Adrenal gland (tissue), 12 donors: ENCODE results near the gene ANKLE1. TPM values are rescaled to one million over a fixed set of nuclear protein-coding genes. Genes with fewer than 3 reads are reported as not detected.

Experiments
- DNase-seq, 7 donors: peaks; one replicate each; pipeline ENCODE4 v3.0.0-alpha.2; 2019 to 2020
- H3K27ac ChIP-seq, 5 donors: fragments of 200-600 bp; sonication (generic) in 4 of 5; 1 replicate in 3 of 5; 2 replicates in 2 of 5; pipeline versions ENCODE4 v1.5.1 to v1.8.0; 2016 to 2020; ENCODE audit warnings: mild to moderate bottlenecking in 1 of 5
- H3K27me3 ChIP-seq: fragments of 200-600 bp; 2 replicates; pipeline ENCODE4 v1.8.0; 2021
- H3K36me3 ChIP-seq, 2 donors: fragments of 200-600 bp; replicated peaks in 1 of 2; 1 replicate in 1 of 2; 2 replicates in 1 of 2; pipeline versions ENCODE4 v1.5.1 to v1.8.0; 2018 to 2022
- H3K4me1 ChIP-seq, 2 donors: fragments of 200-600 bp; replicated peaks in 1 of 2; 1 replicate in 1 of 2; 2 replicates in 1 of 2; pipeline versions ENCODE4 v1.5.1 to v1.8.0; 2018 to 2021
- H3K4me3 ChIP-seq, 4 donors: fragments of 200-600 bp; sonication (generic) in 3 of 4; one replicate each; pipeline ENCODE4 v1.5.1; 2016 to 2018
- H3K9me3 ChIP-seq, 3 donors: fragments of 200-600 bp; sonication (generic) in 1 of 3; replicated peaks in 1 of 3; 1 replicate in 2 of 3; 2 replicates in 1 of 3; pipeline versions ENCODE4 v1.5.1 to v1.8.0; 2016 to 2021
- CTCF ChIP-seq, 6 experiments: fragments of 450-650 bp in 4 of 6; fragments of 200-600 bp in 2 of 6; sonication (generic) in 1 of 6; IDR thresholded peaks; 1 replicate in 5 of 6; 2 replicates in 1 of 6; pipeline versions ENCODE4 v1.5.1 to v1.8.0; 2016 to 2021; ENCODE audit warnings: antibody characterized with exemption in 6 of 6, mild to moderate bottlenecking in 2 of 6, moderate library complexity in 1 of 6
- POLR2A ChIP-seq, 2 donors: fragments of 450-650 bp; IDR thresholded peaks; one replicate each; pipeline ENCODE4 v1.6.1; 2017; ENCODE audit warnings: antibody characterized with exemption in 2 of 2, mild to moderate bottlenecking in 2 of 2, moderate library complexity in 1 of 2
- WGBS, 4 donors: extraction: QIAGEN DNeasy Blood & Tissue Kit in 2 of 4; methylation state at CpG; one replicate each; pipeline versions ENCODE4 v1.1.5 to v1.1.7; 2013 to 2017; 5-methylcytosine and 5-hydroxymethylcytosine counted together
- intact Hi-C, 2 donors: fragments of 100-400 bp; cut with DNase I; formaldehyde crosslinking; loops; one replicate each; pipeline versions ENCODE4 v1.14.1 to v1.15.0; 2022 to 2023
- polyA plus RNA-seq, 3 donors: library from polyadenylated mRNA; stranded (reverse); fragments of 200-250 nt in 2 of 3; fragments of 350-450 nt in 1 of 3; fragmentation: Illumina TruSeq in 1 of 3; extraction: RNeasy Lipid Tissue Mini Kit (QIAGEN cat#74804) in 1 of 3; gene quantifications; one replicate each; pipeline ENCODE4 v1.2.3, GENCODE V29; 2013 to 2014
- total RNA-seq, 9 donors: library from RNA; depleted of rRNA in 4 of 9; stranded (reverse); fragments of >200 nt in 4 of 9; fragments of 120-200 nt in 1 of 9; fragmentation: NEBNext Ultra II Directional in 1 of 9; extraction: Animal tissue kit (Norgen Biotek cat#: 25700) in 1 of 9; gene quantifications; one replicate each; pipeline versions ENCODE4 v1.1.0 to v1.2.4, GENCODE V29; 2013 to 2023
- donor health status: healthy with polysubstance abuse.
- donor health status: Bipolar disorder and iron deficiency.
- donor health status: DM: yes; HTN: yes; CAD: no.
- donor health status: DM: no; HTN: no; CAD: no.
- donor health status: DM: no; HTN: no; CAD: no.
- donor health status: DM: yes; HTN: yes; CAD: no.

Gene ANKLE1
- total and polyA plus RNA-seq, 12 donors: 0.11 to 1.8 (median 0.38) TPM

GRCh38 chr19:17235300-17235970, 46.3 kb upstream of the ANKLE1 start:
- H3K27me3 ChIP-seq: no peaks in the 10 kb centered on the region
- TF ChIP-seq POLR2A (IDR thresholded peaks at IDR 0.05): no peak
- TF ChIP-seq CTCF (IDR thresholded peaks at IDR 0.05): peak in 3 of 6 experiments; percentile 13 to 43 (median 43)
- peak overlapping the region in 2 of 4 donors; percentile 10 to 86 for H3K4me3 ChIP-seq
- WGBS, 4 donors: 0 to 14% (median 2%) methylated on average over 5 to 80 of the region's 80 CpGs
- H3K36me3 ChIP-seq: peaks cover 0 to 37% of the 10 kb centered on the region in 2 donors
- intact Hi-C loops: no loop called here
- H3K27ac ChIP-seq: peak overlapping the region; percentile 5 to 89 (median 46)
- H3K9me3 ChIP-seq: no peaks in the 10 kb centered on the region
- DNase-seq: peak; percentile 68 to 80 (median 73)
- peaks cover 21 to 23% of the 10 kb centered on the region in 2 donors for H3K4me1 ChIP-seq

- WGBS, 4 donors: 7 to 16% (median 12%) methylated on average over 5 to 25 of the region's 27 CpGs
- TF ChIP-seq POLR2A (IDR thresholded peaks at IDR 0.05) (no peak), CTCF (IDR thresholded peaks at IDR 0.05) (no peak)
- H3K27ac ChIP-seq: peak overlapping the region in 3 of 5 donors; percentile 46 to 89 (median 88)
- peaks cover 0 to 37% of the 10 kb centered on the region in 2 donors for H3K36me3 ChIP-seq
- H3K27me3 ChIP-seq: no peaks in the 10 kb centered on the region
- intact Hi-C loops: no loop called here
- H3K9me3 ChIP-seq: no peaks in the 10 kb centered on the region
- H3K4me3 ChIP-seq: peak overlapping the region in 2 of 4 donors; percentile 10 to 86
- peaks cover 21 to 23% of the 10 kb centered on the region in 2 donors for H3K4me1 ChIP-seq
- peak in 3 of 7 donors; percentile 35 to 42 (median 38) for DNase-seq
Observed at GRCh38 chr19:17235971-17236777, 45.5 kb upstream of the ANKLE1 start.

GRCh38 chr19:17236811-17237543, 44.7 kb upstream of the ANKLE1 start:
- peak overlapping the region in 3 of 5 donors; percentile 19 to 89 (median 68) for H3K27ac ChIP-seq
- intact Hi-C loops: no loop called here
- peaks cover 21 to 23% of the 10 kb centered on the region in 2 donors for H3K4me1 ChIP-seq
- DNase-seq: no peak
- H3K4me3 ChIP-seq: no peak overlapping the region
- no peaks in the 10 kb centered on the region for H3K9me3 ChIP-seq
- no peaks in the 10 kb centered on the region for H3K27me3 ChIP-seq
- no peak for TF ChIP-seq CTCF (IDR thresholded peaks at IDR 0.05)
- TF ChIP-seq POLR2A (IDR thresholded peaks at IDR 0.05): no peak
- WGBS, 4 donors: 85 to 89% (median 86%) methylated on average over 13 to 18 of the region's 18 CpGs
- H3K36me3 ChIP-seq: peaks cover 0 to 30% of the 10 kb centered on the region in 2 donors
